ENCODE data around the gene TEDC2.

DNA sequence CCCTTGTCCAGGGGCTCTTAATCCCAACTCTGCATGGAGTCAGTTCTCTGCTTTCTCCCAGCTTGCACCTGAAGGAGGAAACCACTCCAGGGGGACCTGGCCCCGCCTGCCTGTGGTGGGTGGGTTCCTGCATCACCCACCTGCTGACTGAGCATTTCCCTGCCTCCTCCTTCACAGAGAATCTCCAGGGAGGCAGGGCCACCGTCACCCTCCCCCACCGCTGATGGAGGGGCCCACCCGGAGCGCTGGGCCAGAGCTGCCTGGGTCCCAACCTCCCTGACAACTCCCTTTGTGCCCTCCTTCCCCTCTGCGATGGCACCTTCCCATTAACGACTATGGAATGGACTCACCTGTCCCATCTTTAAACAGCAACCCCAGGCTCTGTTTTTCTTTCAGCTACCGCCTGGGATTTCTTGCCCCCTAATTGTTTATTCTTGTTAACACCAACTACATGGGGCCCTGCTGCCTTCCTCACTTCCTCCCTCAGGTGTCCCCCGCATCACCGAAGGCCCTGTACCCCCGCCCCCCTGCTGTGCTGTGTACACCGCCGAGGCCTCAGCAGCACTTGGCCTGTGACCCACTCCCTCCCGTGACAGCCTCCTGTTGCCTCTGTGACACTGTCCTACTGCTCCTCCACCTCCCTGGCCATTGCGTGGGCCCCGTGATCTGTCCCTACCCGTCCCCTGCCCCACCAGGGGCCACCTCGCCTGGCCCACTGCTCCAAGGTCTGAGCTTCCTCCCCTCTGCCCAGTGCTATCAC, 842 bp upstream of the TEDC2 start:
- TF ChIP-seq, protein P1, sequence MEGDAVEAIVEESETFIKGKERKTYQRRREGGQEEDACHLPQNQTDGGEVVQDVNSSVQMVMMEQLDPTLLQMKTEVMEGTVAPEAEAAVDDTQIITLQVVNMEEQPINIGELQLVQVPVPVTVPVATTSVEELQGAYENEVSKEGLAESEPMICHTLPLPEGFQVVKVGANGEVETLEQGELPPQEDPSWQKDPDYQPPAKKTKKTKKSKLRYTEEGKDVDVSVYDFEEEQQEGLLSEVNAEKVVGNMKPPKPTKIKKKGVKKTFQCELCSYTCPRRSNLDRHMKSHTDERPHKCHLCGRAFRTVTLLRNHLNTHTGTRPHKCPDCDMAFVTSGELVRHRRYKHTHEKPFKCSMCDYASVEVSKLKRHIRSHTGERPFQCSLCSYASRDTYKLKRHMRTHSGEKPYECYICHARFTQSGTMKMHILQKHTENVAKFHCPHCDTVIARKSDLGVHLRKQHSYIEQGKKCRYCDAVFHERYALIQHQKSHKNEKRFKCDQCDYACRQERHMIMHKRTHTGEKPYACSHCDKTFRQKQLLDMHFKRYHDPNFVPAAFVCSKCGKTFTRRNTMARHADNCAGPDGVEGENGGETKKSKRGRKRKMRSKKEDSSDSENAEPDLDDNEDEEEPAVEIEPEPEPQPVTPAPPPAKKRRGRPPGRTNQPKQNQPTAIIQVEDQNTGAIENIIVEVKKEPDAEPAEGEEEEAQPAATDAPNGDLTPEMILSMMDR (IDR thresholded peaks at IDR 0.05; ENCODE audit: low read length): no peak
- TF ChIP-seq EZH2phosphoT487 (IDR thresholded peaks at IDR 0.05; ENCODE audit: low read length) (no peak), EZH2 (optimal IDR thresholded peaks at IDR 0.05; ENCODE audit: low read depth, low read length) (no peak)
